NCI-H1092 (cell line): Measurements from ENCODE around the gene LRRC75B.
"Not testable (repeated sequence)": the region's sequence is repeated elsewhere in the genome, so short reads cannot be mapped to it uniquely, and the experiment has no call there.

Experiments used
- DNase-seq: peaks from one replicate; lab custom pipeline; 2025; lab: John Stamatoyannopoulos, UW

LRRC75B gene

DNA sequence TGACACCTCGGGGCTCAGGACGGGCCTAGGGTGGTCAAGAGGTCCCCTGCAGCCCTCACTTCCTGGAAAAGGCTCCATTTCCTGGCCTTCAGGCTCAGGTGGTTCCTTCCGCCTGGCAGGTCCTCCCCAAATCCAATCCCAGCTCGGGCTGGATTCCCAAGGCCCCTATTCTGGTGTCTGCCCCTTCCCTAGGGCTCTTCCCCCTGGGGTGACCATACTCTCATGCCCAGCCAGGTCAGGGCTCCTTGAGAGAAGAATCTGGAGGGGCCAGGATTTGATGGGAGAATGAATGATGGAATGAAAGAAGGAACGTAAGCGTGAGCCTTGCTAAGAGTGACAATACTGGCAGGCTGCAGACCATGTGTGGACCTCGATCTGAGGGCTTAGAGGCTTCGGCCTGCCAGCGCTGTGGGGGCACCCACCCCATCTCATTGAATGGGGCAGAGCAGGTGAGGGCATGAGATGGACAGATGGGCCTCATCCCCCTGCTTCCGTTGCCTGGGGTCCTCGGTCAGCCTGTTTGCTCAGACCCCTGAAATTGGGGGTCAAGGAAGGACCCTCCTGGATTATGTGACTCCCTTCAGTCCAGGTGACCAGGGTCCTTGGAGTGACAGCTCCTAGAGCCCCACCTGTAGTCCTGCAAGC is 9.4 kb upstream of the LRRC75B start:
- DNase-seq: not testable (repeated sequence)

DNA sequence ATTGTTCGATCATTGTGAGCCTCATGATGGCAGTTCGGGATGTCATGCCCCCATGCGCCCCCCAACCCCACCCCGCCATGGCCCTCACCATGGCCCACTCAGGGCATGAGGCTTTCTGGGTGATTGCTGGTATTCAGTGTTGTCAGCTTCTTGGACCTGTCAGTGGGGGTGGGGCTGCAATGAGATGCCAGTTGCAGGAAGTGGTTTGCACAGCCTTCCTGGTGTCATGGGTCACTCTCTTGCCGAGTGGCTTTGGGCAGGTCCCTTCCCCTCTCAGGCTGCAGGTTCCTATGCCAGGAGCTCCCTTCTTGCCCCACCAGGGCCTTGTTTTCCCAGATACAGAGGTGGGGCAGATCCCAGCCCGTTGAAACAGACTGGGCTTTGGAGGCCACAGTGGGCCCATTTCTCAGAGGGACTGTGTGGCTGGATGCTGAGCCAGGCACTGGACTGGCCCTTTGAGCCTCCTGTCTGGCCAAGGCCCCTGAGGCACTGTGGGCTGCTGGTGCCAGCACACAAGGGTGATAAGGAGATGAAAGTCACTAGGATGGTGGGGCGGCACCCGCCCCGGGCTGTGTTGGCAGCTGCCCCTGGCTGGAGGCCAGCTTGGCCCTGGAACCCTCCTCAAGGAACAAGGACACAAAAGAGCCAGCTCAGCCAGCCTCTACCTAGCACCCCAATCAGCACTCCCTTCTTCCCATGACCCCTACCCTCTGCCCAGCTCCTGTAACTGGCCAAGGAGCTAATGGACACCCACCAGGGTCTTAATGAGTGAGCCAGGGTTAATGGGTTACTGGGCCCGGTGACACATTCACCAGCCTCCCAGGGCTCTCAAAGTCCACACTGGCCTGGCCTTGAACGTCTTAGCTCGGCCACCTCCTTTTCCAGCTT is 8.6 kb upstream of the LRRC75B start:
- DNase-seq: no peak

- DNase-seq: not testable (repeated sequence)
Measured at GRCh38 chr22:24599958-24600715, 7.3 kb upstream of the LRRC75B start.

DNA sequence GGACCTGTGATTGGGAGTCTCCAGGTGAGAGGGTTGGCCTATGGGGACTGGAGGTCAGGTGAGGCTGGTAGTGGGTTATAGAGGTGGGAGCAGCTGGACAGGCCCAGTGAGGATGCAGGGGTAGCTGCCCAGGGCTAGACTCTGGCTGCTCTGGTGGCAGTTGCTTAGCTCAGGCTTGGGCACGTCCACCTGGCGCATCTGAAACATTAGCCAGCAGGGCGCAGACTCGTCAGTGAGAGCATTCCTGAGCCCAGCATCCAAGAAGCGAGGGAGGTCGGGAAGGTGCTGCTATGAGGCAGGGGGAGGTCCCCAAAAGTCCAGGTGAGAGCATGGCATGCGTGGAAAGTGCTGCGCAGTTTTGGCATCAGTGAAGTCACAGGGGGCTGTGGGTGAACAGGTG is 6.6 kb upstream of the LRRC75B start:
- no peak for DNase-seq

GRCh38 chr22:24597076-24597475 is 4.2 kb upstream of the LRRC75B start:
- not testable (repeated sequence) for DNase-seq

GRCh38 chr22:24595863-24596262 is 3.0 kb upstream of the LRRC75B start:
- no peak for DNase-seq

DNA sequence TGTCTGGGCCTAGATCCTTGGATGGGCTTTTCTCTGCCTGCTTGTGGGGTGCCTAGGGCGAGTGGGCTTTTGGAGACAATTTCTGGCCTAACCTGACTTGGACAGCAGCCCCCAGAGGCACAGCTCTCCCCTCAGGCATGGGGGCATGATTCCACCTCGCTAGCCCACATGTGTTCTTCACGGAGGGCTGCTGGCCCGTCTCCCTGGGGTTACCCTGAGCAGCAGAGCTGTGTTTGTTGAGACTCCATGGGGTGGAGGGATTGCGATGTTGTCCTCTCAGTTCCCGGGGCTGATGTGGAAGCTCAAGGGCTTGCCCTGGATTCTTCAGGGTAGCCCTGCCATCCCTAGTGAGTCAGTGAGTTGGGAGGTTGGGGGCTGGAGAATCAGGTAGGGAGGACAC is 2.4 kb upstream of the LRRC75B start:
- no peak for DNase-seq

- DNase-seq: no peak
Measured at GRCh38 chr22:24594569-24595120, 1.8 kb upstream of the LRRC75B start.

- DNase-seq: no peak
Measured at GRCh38 chr22:24593836-24594568, 1.1 kb upstream of the LRRC75B start.

DNA sequence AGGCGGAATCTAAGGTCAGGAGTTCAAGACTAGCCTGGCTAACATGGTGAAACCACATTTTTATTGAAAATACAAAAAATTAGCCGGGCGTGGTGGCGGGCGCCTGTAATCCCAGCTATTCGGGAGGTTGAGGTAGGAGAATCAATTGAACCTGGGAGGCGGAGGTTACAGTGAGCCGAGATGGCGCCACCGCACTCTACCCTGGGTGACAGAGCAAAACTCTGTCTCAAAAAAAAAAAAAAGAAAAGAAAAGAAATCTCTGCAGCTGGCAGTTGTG is 624 bp upstream of the LRRC75B start:
- DNase-seq: not testable (repeated sequence)

DNA sequence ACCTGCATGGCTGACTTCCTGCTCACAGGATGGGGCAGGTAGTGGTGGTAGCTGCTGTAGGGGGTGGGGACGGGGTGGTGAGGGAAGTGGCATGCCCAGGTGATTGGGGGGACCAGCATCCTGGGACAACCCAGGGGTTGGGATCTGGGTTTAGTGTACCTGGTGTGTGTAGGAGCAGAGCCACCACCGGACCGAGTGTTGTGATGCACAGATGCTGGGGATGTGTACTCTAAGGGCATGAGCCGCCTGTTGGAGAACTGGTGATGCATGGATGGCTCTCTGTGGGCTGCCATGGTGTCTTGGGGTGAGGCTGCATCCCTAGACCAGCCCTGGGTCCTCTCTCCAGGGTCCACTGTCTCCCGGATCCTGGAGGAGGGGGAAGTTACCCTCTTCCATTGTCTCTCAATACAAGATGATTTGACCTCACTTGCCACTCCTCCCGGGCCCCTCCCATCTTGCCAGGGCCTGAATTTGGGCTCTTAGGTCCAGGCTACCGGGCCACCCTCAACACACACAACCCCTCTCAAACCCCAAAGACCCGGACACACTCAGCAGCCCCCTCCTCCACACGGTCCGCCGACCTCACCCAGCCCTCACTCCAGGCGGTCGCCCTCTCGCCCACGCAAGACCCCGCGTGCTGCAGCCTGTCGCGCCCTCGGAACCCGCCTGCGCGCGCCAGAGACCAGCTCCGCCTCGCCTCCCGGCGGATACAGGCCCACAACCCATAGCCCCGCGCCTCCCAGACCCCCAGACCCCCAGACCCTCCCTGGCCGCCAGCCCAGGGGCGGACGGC is 619 bp downstream of the LRRC75B start:
- no peak for DNase-seq

DNA sequence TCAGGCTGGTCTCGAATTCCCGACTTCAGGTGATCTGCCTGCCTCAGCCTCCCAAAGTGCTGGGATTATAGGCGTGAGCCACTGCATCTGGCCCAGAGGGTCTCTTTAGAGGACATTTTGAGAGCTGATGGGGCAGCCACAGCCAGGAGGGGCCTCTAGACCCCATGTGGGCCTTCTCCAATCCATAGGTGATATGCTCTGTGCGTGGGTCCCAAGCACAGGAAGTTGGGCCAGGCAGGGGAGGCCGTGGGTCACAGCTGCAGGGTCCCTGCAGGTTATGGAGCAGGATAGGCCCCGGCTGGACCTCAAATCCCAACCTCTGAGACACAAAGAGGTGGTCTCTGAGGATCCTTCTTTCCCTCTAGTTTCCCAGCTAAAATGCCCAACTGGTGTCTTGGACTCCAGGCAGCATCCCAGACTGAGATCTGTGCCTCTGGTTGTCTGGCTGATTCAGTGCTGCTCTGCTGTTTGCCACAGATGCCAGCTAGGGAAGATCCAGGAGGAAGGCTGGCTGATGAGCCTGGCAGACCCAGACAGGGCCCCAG is 1.5 kb downstream of the LRRC75B start:
- no peak for DNase-seq

DNA sequence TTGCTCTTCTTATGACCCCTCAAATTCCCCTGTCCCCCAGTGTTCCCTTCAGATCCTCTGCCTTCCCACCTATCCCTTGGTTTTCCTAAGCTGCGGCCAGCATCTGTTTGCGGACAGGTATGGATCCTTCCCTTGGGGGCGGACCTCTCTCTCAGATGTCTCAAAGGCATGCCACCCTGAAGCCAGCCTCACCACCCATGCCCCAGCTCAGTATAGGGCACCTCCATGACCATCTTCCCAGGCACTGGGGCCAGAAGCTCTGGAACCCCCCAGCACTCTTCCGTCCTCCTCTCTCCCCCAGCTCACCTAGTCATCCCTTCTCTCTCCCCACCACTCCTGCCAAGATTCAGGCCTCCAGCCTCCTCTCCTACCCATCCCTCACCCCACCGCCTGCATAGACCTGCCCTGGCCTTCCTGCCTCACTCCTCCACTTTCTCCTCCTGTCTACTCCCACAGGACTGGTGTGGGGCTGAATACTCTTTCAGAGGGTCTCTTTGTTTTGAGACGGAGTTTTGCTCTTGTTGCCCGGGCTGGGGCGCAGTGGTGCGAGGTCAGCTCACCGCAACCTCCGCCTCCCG is 2.2 kb downstream of the LRRC75B start:
- DNase-seq: no peak

DNA sequence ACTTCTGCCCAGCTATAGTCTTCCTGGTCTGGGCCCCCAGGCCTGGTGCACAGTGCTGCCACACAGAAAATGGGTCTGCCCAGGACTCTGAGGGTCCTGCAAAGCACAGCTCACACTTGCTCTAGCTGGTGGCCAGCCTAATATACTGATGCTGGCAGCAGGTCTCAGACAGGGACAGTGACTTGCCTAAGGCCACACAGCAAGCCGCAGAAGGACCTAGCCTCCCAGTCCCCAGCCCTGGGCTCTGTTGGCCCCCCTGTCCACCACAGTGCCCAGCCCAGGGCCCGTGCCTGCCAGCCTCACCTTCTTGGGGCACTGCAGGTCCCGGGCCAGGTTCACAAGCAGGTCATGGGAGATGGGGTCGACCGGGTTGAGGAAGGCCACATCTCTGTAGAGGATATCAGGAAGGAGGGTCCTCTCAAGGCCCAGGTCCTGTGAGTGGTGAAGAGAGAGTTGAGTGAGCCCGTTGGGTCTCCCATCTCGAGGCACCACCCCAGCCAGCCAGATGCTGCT is 3.3 kb downstream of the LRRC75B start:
- no peak for DNase-seq

DNA sequence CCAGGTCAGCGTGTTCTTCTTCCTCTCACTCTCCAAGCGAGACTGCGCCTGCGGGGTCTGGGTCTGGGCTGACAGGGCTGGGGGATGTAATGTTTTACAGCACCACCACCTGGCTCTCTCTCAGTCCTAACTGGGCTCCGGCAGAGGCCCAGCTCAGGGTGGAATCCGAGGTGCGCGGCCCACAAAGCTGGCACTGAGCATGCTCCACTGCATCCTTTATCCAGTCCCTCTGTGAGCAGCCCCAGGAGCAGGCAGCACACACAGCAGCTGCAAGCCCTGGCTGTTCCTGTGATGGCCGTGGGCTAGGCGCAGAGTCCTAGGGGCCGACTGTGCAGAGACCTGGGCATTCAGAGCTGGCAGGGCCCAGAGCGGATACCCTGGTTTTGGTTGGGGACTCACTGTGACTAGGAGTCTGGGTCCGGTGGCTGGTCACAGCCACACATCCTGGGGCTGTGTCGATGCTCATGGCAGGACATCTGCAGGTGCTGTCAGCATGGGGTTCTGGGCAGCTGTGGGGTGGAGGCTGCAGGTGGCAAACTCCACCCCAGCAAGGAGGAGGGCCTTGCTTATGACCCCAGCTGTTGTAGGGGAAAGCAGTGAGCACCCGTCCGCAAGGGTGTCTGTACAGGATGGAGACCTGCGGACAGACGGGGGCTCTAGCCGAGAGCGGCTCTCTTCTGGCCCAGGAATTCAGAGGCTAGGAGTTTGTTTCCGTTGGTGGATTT is 4.0 kb downstream of the LRRC75B start:
- no peak for DNase-seq

DNA sequence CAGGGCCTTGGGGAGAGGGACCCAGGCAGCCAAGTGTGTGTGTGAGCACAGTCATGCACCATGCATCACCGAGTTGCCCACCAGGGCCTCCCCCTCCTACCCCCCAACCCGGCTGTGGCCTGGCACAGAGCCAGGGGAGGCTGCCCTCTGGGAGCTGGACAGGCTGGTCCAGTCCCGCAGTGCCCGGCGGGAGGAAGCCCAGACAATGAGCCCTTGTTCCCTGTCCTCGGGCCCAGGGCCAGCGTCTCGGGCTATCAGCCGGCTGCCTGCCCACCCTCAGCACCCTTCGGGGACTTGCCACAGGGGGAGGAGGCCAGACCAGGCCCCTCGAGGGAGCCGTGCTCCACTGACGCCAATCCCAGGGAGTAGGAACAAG is 4.5 kb downstream of the LRRC75B start:
- no peak for DNase-seq

- no peak for DNase-seq
Measured at GRCh38 chr22:24587948-24588347, 4.9 kb downstream of the LRRC75B start.

- no peak for DNase-seq
Measured at GRCh38 chr22:24587251-24587650, 5.6 kb downstream of the LRRC75B start.

DNA sequence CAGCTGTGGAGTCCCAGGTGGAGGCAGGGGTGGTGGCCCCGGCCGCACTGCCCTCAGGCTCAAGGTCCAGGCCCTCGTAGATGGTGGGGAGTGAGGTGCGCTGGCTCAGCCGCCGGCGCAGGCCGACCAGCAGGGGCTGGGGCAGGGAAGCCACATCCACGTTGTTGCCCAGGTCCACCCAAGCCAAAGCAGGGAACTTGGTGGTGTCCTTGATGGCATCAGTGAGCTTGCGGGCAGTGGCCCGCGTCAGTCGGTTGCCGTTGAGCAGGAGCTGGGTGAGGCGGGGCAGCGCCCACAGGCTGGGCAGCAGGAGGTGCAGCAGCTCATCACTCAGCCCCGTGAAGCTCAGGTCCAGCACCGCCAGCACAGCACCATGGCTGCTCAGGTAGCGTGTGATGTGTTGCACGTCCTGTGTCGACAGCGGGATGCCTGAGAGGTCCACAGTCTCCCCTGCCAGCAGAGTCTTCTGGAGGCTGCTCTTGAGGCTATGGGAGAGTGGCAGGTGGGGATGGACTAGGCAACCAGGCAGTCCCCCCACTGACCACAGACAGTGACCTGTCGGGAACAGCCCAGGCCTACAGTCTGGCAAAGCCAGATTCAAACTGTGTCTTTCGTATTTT is 6.8 kb downstream of the LRRC75B start:
- no peak for DNase-seq
